Liver (tissue), 9 donors: Measurements from ENCODE around the gene BTBD1. TPM values are rescaled to one million over a fixed set of nuclear protein-coding genes. Genes with fewer than 3 reads are reported as not detected.

Experiments used
- DNase-seq: peaks from one replicate; pipeline ENCODE4 v3.0.0-alpha.2; 2017; ENCODE audit warnings: low spot score
- H3K27ac ChIP-seq, 2 donors: one replicate each; pipeline ENCODE4 v1.7.0; 2013; ENCODE audit warnings: inconsistent platforms in 2 of 2, low read length in 2 of 2, control low read depth in 1 of 2, low read depth in 1 of 2, mild to moderate bottlenecking in 1 of 2
- H3K27me3 ChIP-seq, 4 donors: one replicate each; pipeline versions ENCODE4 v1.6.1 to v1.7.0; 2013; ENCODE audit warnings: low read length in 3 of 4, inconsistent platforms in 1 of 4, mild to moderate bottlenecking in 1 of 4, moderate library complexity in 1 of 4; ENCODE audit not compliant: control insufficient read depth in 4 of 4, insufficient read depth in 4 of 4
- H3K36me3 ChIP-seq, 4 donors: one replicate each; pipeline versions ENCODE4 v1.6.1 to v1.7.0; 2013; ENCODE audit warnings: low read length in 3 of 4, mild to moderate bottlenecking in 3 of 4, low read depth in 1 of 4, moderate library complexity in 1 of 4; ENCODE audit not compliant: control insufficient read depth in 4 of 4, insufficient read depth in 3 of 4
- H3K4me1 ChIP-seq, 4 donors: one replicate each; pipeline versions ENCODE4 v1.6.1 to v1.7.0; 2013; ENCODE audit warnings: low read length in 3 of 4, mild to moderate bottlenecking in 3 of 4, moderate library complexity in 1 of 4; ENCODE audit not compliant: control insufficient read depth in 4 of 4, insufficient read depth in 4 of 4
- H3K4me3 ChIP-seq, 3 donors: one replicate each; pipeline versions ENCODE4 v1.6.1 to v1.7.0; 2013; ENCODE audit warnings: low read length in 3 of 3, control low read depth in 1 of 3, low read depth in 1 of 3, mild to moderate bottlenecking in 1 of 3
- H3K9ac ChIP-seq, 2 donors: one replicate each; pipeline ENCODE4 v1.7.0; 2013; ENCODE audit warnings: low read length in 2 of 2, mild to moderate bottlenecking in 2 of 2, moderate library complexity in 2 of 2, control low read depth in 1 of 2, low read depth in 1 of 2
- H3K9me3 ChIP-seq, 4 donors: one replicate each; pipeline versions ENCODE4 v1.6.1 to v1.7.0; 2013; ENCODE audit warnings: low read length in 3 of 4; ENCODE audit not compliant: control insufficient read depth in 4 of 4
- CTCF ChIP-seq: fragments of 150-350 bp; IDR thresholded peaks from 2 replicates; pipeline ENCODE4 v1.5.1; 2017; ENCODE audit warnings: improper control_type of control experiment, low read depth, low read length; ENCODE audit not compliant: missing input control
- EGR1 ChIP-seq, 2 donors: IDR thresholded peaks; 2 replicates each; pipeline ENCODE4 v1.6.1; 2016 to 2018; ENCODE audit warnings: antibody characterized with exemption in 2 of 2, low read depth in 2 of 2
- FOXA1 ChIP-seq: IDR thresholded peaks from 2 replicates; pipeline ENCODE4 v1.6.1; 2016; ENCODE audit warnings: antibody characterized with exemption
- FOXA2 ChIP-seq: IDR thresholded peaks from 2 replicates; pipeline ENCODE4 v1.6.1; 2016; ENCODE audit warnings: antibody characterized with exemption
- GABPA ChIP-seq, 2 donors: IDR thresholded peaks in 1 of 2; conservative IDR thresholded peaks in 1 of 2; 2 replicates each; pipeline ENCODE4 v1.6.1; 2016; ENCODE audit warnings: antibody characterized with exemption in 2 of 2, mild to moderate bottlenecking in 1 of 2, moderate library complexity in 1 of 2
- HNF4A ChIP-seq, 2 donors: conservative IDR thresholded peaks; 2 replicates each; pipeline ENCODE4 v1.6.1; 2016; ENCODE audit warnings: antibody characterized with exemption in 2 of 2, mild to moderate bottlenecking in 2 of 2
- JUND ChIP-seq, 2 donors: IDR thresholded peaks; 2 replicates each; pipeline ENCODE4 v1.6.1; 2016; ENCODE audit warnings: antibody characterized with exemption in 2 of 2
- MAX ChIP-seq: IDR thresholded peaks from 2 replicates; pipeline ENCODE4 v1.6.1; 2016; ENCODE audit warnings: antibody characterized with exemption
- NR2F2 ChIP-seq: IDR thresholded peaks from 2 replicates; pipeline ENCODE4 v1.6.1; 2016; ENCODE audit warnings: antibody characterized with exemption
- RAD21 ChIP-seq, 2 donors: IDR thresholded peaks; 2 replicates each; pipeline ENCODE4 v1.6.1; 2016; ENCODE audit warnings: antibody characterized with exemption in 2 of 2, mild to moderate bottlenecking in 2 of 2
- RXRA ChIP-seq, 2 donors: IDR thresholded peaks; 2 replicates each; pipeline ENCODE4 v1.6.1; 2017 to 2018; ENCODE audit warnings: antibody characterized with exemption in 2 of 2, mild to moderate bottlenecking in 1 of 2
- SP1 ChIP-seq: IDR thresholded peaks from 2 replicates; pipeline ENCODE4 v1.6.1; 2018; ENCODE audit warnings: antibody characterized with exemption, mild to moderate bottlenecking
- TAF1 ChIP-seq: conservative IDR thresholded peaks from 2 replicates; pipeline ENCODE4 v1.6.1; 2016; ENCODE audit warnings: antibody characterized with exemption, mild to moderate bottlenecking
- YY1 ChIP-seq: IDR thresholded peaks from 2 replicates; pipeline ENCODE4 v1.6.1; 2016; ENCODE audit warnings: antibody characterized with exemption, mild to moderate bottlenecking
- ZBTB33 ChIP-seq: IDR thresholded peaks from 2 replicates; pipeline ENCODE4 v1.6.1; 2016; ENCODE audit warnings: antibody characterized with exemption
- WGBS: extraction: QIAGEN DNeasy Blood & Tissue Kit; methylation state at CpG from one replicate; pipeline ENCODE4 v1.1.7; 2013; 5-methylcytosine and 5-hydroxymethylcytosine counted together
- polyA plus RNA-seq, 2 donors: library from polyadenylated mRNA; stranded (reverse) in 1 of 2; unstranded in 1 of 2; fragments of 200-250 nt in 1 of 2; fragments of >200 nt in 1 of 2; fragmentation: Nextera tagmentation in 1 of 2; extraction: Ambion mirVana in 1 of 2; gene quantifications; one replicate each; pipeline versions ENCODE4 v1.2.1 to v1.2.3, GENCODE V29; 2013 to 2015
- total RNA-seq, 2 donors: library from RNA; depleted of rRNA; stranded (reverse); fragments of >200 nt; gene quantifications; one replicate each; pipeline ENCODE4 v1.2.3, GENCODE V29; 2014
- TF ChIP-seq, protein P1 (sequence below): IDR thresholded peaks from 2 replicates; pipeline ENCODE4 v1.6.1; 2016; ENCODE audit warnings: antibody characterized with exemption, mild to moderate bottlenecking
- TF ChIP-seq, protein P2 (sequence below): IDR thresholded peaks from 2 replicates; pipeline ENCODE4 v1.6.1; 2016; ENCODE audit warnings: antibody characterized with exemption
- donor health status: healthy.
- donor health status: healthy.
- donor health status: healthy.
- donor health status: healthy.
- donor health status: healthy.

BTBD1 gene
- total and polyA plus RNA-seq, 4 donors: 8.6 to 43.9 (median 27.6) TPM

DNA sequence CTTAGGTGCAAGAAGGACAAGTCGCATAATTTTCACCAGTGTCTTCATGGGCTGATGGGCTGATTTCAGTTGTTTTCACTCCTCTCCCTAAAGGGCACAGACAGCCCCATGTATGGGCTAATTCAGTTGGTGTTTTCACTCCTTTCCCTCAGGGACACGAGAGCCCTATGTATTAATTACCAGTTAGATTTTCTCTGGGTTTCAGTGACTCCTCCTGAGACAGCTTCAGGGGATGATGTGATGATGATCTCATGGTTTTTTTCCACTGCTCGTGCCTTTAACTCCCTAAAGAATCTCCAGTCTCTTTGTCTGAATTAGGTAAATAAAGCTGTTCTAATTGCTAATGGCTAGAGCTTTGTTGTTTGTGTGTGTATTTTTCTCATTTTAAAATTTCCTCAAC lies 71.1 kb downstream of the BTBD1 start:
- H3K27ac ChIP-seq: no peak overlapping the region
- no peak overlapping the region for H3K4me3 ChIP-seq
- TF ChIP-seq, protein P1, sequence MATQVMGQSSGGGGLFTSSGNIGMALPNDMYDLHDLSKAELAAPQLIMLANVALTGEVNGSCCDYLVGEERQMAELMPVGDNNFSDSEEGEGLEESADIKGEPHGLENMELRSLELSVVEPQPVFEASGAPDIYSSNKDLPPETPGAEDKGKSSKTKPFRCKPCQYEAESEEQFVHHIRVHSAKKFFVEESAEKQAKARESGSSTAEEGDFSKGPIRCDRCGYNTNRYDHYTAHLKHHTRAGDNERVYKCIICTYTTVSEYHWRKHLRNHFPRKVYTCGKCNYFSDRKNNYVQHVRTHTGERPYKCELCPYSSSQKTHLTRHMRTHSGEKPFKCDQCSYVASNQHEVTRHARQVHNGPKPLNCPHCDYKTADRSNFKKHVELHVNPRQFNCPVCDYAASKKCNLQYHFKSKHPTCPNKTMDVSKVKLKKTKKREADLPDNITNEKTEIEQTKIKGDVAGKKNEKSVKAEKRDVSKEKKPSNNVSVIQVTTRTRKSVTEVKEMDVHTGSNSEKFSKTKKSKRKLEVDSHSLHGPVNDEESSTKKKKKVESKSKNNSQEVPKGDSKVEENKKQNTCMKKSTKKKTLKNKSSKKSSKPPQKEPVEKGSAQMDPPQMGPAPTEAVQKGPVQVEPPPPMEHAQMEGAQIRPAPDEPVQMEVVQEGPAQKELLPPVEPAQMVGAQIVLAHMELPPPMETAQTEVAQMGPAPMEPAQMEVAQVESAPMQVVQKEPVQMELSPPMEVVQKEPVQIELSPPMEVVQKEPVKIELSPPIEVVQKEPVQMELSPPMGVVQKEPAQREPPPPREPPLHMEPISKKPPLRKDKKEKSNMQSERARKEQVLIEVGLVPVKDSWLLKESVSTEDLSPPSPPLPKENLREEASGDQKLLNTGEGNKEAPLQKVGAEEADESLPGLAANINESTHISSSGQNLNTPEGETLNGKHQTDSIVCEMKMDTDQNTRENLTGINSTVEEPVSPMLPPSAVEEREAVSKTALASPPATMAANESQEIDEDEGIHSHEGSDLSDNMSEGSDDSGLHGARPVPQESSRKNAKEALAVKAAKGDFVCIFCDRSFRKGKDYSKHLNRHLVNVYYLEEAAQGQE: no peak
- TF ChIP-seq RXRA (IDR thresholded peaks at IDR 0.05) (no peak), NR2F2 (no peak), MAX (no peak), HNF4A (conservative IDR thresholded peaks at IDR 0.05) (no peak), YY1 (no peak), EGR1 (IDR thresholded peaks at IDR 0.05; ENCODE audit: low read depth in 2 of 2) (no peak), FOXA1 (no peak), TAF1 (no peak), JUND (IDR thresholded peaks at IDR 0.05) (no peak), SP1 (no peak), ZBTB33 (no peak), FOXA2 (no peak), RAD21 (IDR thresholded peaks at IDR 0.05) (no peak), CTCF (no peak)
- TF ChIP-seq, protein P2, sequence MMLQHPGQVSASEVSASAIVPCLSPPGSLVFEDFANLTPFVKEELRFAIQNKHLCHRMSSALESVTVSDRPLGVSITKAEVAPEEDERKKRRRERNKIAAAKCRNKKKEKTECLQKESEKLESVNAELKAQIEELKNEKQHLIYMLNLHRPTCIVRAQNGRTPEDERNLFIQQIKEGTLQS: no peak
- 84% methylated on average over 3 of the region's 3 CpGs for WGBS
- no peaks in the 10 kb centered on the region for H3K27me3 ChIP-seq
- peaks cover 0 to 2% (median 0%) of the 10 kb centered on the region in 4 donors for H3K36me3 ChIP-seq
- no peak for DNase-seq
- H3K9ac ChIP-seq: no peak overlapping the region
- no peaks in the 10 kb centered on the region for H3K9me3 ChIP-seq
- H3K4me1 ChIP-seq: peaks cover 0 to 7% (median 5%) of the 10 kb centered on the region in 4 donors

GRCh38 chr15:82995076-82995475 lies 72.0 kb downstream of the BTBD1 start:
- Histone ChIP-seq H3K36me3 (peaks cover 0 to 3% (median under 1%) of the 10 kb centered on the region in 4 donors), H3K9me3 (no peaks in the 10 kb centered on the region), H3K27ac (no peak overlapping the region), H3K9ac (no peak overlapping the region), H3K4me3 (no peak overlapping the region), H3K4me1 (peaks cover 0 to 4% (median 4%) of the 10 kb centered on the region in 4 donors), H3K27me3 (no peaks in the 10 kb centered on the region)
- 96% methylated on average over 2 of the region's 2 CpGs for WGBS
- no peak for TF ChIP-seq RXRA (IDR thresholded peaks at IDR 0.05)
- no peak for TF ChIP-seq EGR1 (IDR thresholded peaks at IDR 0.05; ENCODE audit: low read depth in 2 of 2)
- TF ChIP-seq FOXA2: no peak
- no peak for TF ChIP-seq GABPA (IDR thresholded peaks at IDR 0.05 in 1 of 2, conservative IDR thresholded peaks at IDR 0.05 in 1 of 2)
- TF ChIP-seq YY1: no peak
- no peak for DNase-seq
